Suprapubic skin (tissue), 4 donors: ENCODE data around the gene DUSP1. TPM values are rescaled to one million over a fixed set of nuclear protein-coding genes. Genes with fewer than 3 reads are reported as not detected.

Source experiments
- DNase-seq, 2 donors: peaks; one replicate each; pipeline ENCODE4 v3.0.0-alpha.2; 2019; ENCODE audit warnings: low spot score in 2 of 2
- H3K27ac ChIP-seq: fragments of 200-600 bp; sonication (generic); one replicate; pipeline ENCODE4 v1.5.1; 2019
- H3K27me3 ChIP-seq: fragments of 200-600 bp; sonication (generic); one replicate; pipeline ENCODE4 v1.5.1; 2019
- H3K36me3 ChIP-seq: fragments of 200-600 bp; sonication (generic); one replicate; pipeline ENCODE4 v1.5.1; 2019
- H3K4me1 ChIP-seq: fragments of 200-600 bp; sonication (generic); one replicate; pipeline ENCODE4 v1.5.1; 2019
- H3K4me3 ChIP-seq: fragments of 200-600 bp; sonication (generic); one replicate; pipeline ENCODE4 v1.5.1; 2019; ENCODE audit warnings: mild to moderate bottlenecking
- H3K9me3 ChIP-seq: fragments of 200-600 bp; sonication (generic); one replicate; pipeline ENCODE4 v1.5.1; 2019
- CTCF ChIP-seq, 2 donors: fragments of 200-600 bp in 1 of 2; fragments of 450-650 bp in 1 of 2; sonication (generic) in 1 of 2; IDR thresholded peaks; one replicate each; pipeline ENCODE4 v1.5.1; 2016 to 2019; ENCODE audit warnings: antibody characterized with exemption in 2 of 2, mild to moderate bottlenecking in 1 of 2, moderate library complexity in 1 of 2
- EP300 ChIP-seq: sonication (generic); formaldehyde crosslinking; IDR thresholded peaks from one replicate; pipeline ENCODE4 v1.6.1; 2017; ENCODE audit warnings: antibody characterized with exemption
- POLR2A ChIP-seq, 2 donors: fragments of 450-650 bp; IDR thresholded peaks; one replicate each; pipeline ENCODE4 v1.6.1; 2017; ENCODE audit warnings: antibody characterized with exemption in 2 of 2, mild to moderate bottlenecking in 2 of 2, moderate library complexity in 2 of 2
- POLR2AphosphoS5 ChIP-seq, 3 donors: sonication (generic); formaldehyde crosslinking; IDR thresholded peaks; one replicate each; pipeline ENCODE4 v1.6.1; 2017; ENCODE audit warnings: antibody characterized with exemption in 3 of 3
- WGBS: methylation state at CpG from one replicate; pipeline ENCODE4 v1.1.5; 2018; 5-methylcytosine and 5-hydroxymethylcytosine counted together
- total RNA-seq, 4 donors: library from RNA; depleted of rRNA; stranded (reverse); fragments of >200 nt; gene quantifications; one replicate each; pipeline ENCODE4 v1.1.0, GENCODE V29; 2016

DUSP1 gene
- total RNA-seq, 4 donors from 2014 or later, result 1,246 to 2,948 (median 1,762) TPM

GRCh38 chr5:172756764-172757393 lies 14.1 kb downstream of the DUSP1 start:
- H3K36me3 ChIP-seq, result no peaks in the 10 kb centered on the region
- H3K9me3 ChIP-seq, result no peaks in the 10 kb centered on the region
- peaks cover under 1% of the 10 kb centered on the region for H3K4me1 ChIP-seq
- H3K27me3 ChIP-seq, result no peaks in the 10 kb centered on the region
- no peak for TF ChIP-seq POLR2AphosphoS5 (IDR thresholded peaks at IDR 0.05)
- no peak for TF ChIP-seq EP300
- no peak for TF ChIP-seq POLR2A (IDR thresholded peaks at IDR 0.05)
- TF ChIP-seq CTCF (IDR thresholded peaks at IDR 0.05), result no peak
- WGBS, result 85% methylated on average over 10 of the region's 10 CpGs
- H3K27ac ChIP-seq, result no peak overlapping the region
- no peak overlapping the region for H3K4me3 ChIP-seq
- DNase-seq, result peak in 1 of 2 donors; percentile 48

- no peaks in the 10 kb centered on the region for H3K36me3 ChIP-seq
- no peaks in the 10 kb centered on the region for H3K27me3 ChIP-seq
- H3K4me3 ChIP-seq, result no peak overlapping the region
- no peak for DNase-seq
- no peaks in the 10 kb centered on the region for H3K9me3 ChIP-seq
- H3K4me1 ChIP-seq, result peaks cover 20% of the 10 kb centered on the region
- no peak overlapping the region for H3K27ac ChIP-seq
- WGBS, result 95% methylated on average over 6 of the region's 6 CpGs
- no peak for TF ChIP-seq POLR2AphosphoS5 (IDR thresholded peaks at IDR 0.05)
Measured at GRCh38 chr5:172754596-172755356, 16.2 kb downstream of the DUSP1 start.

DNA sequence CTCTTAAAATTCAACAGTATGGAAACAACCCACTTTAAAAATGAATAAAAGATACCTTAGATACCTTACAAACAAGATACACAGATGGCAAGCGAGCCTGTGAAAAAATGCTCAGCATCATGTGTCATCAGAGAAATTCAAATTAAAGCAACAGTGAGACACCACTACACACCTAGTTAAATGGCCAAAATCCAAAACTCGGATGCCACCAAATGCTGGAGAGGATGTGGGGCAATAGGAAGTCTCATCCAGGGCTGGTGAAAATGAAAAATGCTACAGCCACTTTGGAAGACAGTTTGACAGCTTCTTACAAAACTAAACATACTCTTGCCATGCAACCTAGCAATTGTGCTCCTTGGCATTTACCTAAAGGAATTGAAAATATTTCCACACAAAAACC lies 17.9 kb downstream of the DUSP1 start:
- Histone ChIP-seq H3K9me3 (no peaks in the 10 kb centered on the region), H3K4me1 (peaks cover 34% of the 10 kb centered on the region), H3K36me3 (no peaks in the 10 kb centered on the region), H3K27me3 (no peaks in the 10 kb centered on the region), H3K4me3 (no peak overlapping the region), H3K27ac (peak overlapping the region; percentile 3)
- WGBS, result 29% methylated on average over 2 of the region's 2 CpGs
- no peak for DNase-seq
- TF ChIP-seq CTCF (IDR thresholded peaks at IDR 0.05), result no peak

GRCh38 chr5:172751761-172752510 lies 19.1 kb downstream of the DUSP1 start:
- WGBS, result 80% methylated on average over 14 of the region's 14 CpGs

More at GRCh38 chr5:172751761-172752510, 19.1 kb downstream of the DUSP1 start:
- Histone ChIP-seq H3K27ac (no peak overlapping the region), H3K9me3 (no peaks in the 10 kb centered on the region), H3K4me1 (peaks cover 35% of the 10 kb centered on the region), H3K4me3 (no peak overlapping the region), H3K27me3 (no peaks in the 10 kb centered on the region), H3K36me3 (no peaks in the 10 kb centered on the region)
- DNase-seq, result no peak
- TF ChIP-seq EP300, result no peak
- no peak for TF ChIP-seq CTCF (IDR thresholded peaks at IDR 0.05)
- no peak for TF ChIP-seq POLR2A (IDR thresholded peaks at IDR 0.05)
- no peak for TF ChIP-seq POLR2AphosphoS5 (IDR thresholded peaks at IDR 0.05)
